T-helper 17 cell (primary cell): ENCODE results near the gene TJP1. TPM values are rescaled to one million over a fixed set of nuclear protein-coding genes. Genes with fewer than 3 reads are reported as not detected.
"Not testable (repeated sequence)": the region's sequence is repeated elsewhere in the genome, so short reads cannot be mapped to it uniquely, and the experiment has no call there.

Experiments used
- ATAC-seq: fragments of 150-1000 bp; cut with Tn5 transposase; 2 replicates; pipeline ENCODE4 v1.10.0; 2021; ENCODE audit warnings: mild to moderate bottlenecking, moderate library complexity
- DNase-seq, 3 donors: peaks; one replicate each; pipeline versions ENCODE4 v3.0.0 to v3.0.0-alpha.2; 2020 to 2021
- H3K9me3 ChIP-seq: one replicate; pipeline ENCODE4 v1.7.0; 2013; ENCODE audit warnings: low read length, mild to moderate bottlenecking; ENCODE audit not compliant: control insufficient read depth, poor library complexity, severe bottlenecking
- H3K27ac Mint-ChIP-seq: one replicate; pipeline ENCODE4 v1.8.0; 2022; ENCODE audit warnings: mild to moderate bottlenecking, moderate library complexity, mixed read lengths
- H3K27me3 Mint-ChIP-seq: one replicate; pipeline ENCODE4 v1.8.0; 2022; ENCODE audit warnings: mixed read lengths
- H3K36me3 Mint-ChIP-seq: one replicate; pipeline ENCODE4 v1.8.0; 2022; ENCODE audit warnings: low read depth, mixed read lengths
- H3K4me1 Mint-ChIP-seq: one replicate; pipeline ENCODE4 v1.8.0; 2022; ENCODE audit warnings: mild to moderate bottlenecking, mixed read lengths
- H3K4me3 Mint-ChIP-seq: one replicate; pipeline ENCODE4 v1.8.0; 2022; ENCODE audit warnings: mild to moderate bottlenecking, moderate library complexity, mixed read lengths
- total RNA-seq, 4 donors: library from RNA in 2 of 4; stranded (reverse) in 2 of 4; gene quantifications; one replicate each; pipeline ENCODE4 v1.2.3 and lab custom pipeline; 2022 to 2026

Gene TJP1
- total RNA-seq, 2 donors from 2014 or later = 0.16 TPM; not detected in 1

- peaks cover 24% of the 10 kb centered on the region for H3K27me3 Mint-ChIP-seq
- ATAC-seq (no peak), DNase-seq (no peak)
- H3K9me3 ChIP-seq = no peaks in the 10 kb centered on the region
- no peak overlapping the region for H3K27ac Mint-ChIP-seq
- peaks cover 2% of the 10 kb centered on the region for H3K4me1 Mint-ChIP-seq
- peaks cover 2% of the 10 kb centered on the region for H3K36me3 Mint-ChIP-seq
- no peak overlapping the region for H3K4me3 Mint-ChIP-seq
These were observed 149.8 kb downstream of the TJP1 start for GRCh38 chr15:29672446-29672845.

DNA sequence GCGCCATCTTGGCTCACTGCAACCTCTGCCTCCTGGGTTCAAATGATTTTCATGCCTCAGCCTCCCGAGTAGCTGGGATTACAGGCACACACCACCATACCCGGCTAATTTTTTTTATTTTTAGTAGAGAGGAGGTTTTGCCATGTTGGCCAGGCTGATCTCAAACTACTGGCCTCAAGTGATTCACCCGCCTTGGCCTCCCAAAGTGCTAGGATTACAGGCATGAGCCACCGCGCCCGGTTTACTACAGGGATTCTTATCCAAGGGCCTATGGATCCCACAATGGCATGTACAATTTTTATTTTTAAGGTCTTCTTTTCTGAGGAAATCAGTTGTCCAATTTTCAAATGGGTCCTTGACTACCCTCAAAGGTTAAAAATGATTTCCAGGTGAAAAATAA lies 150.2 kb downstream of the TJP1 start:
- peaks cover 20% of the 10 kb centered on the region for H3K27me3 Mint-ChIP-seq
- H3K4me1 Mint-ChIP-seq, ATAC-seq, H3K27ac Mint-ChIP-seq, DNase-seq, H3K9me3 ChIP-seq, H3K4me3 Mint-ChIP-seq, H3K36me3 Mint-ChIP-seq: not testable (repeated sequence)

- ATAC-seq (no peak), DNase-seq (no peak)
- H3K4me3 Mint-ChIP-seq = no peak overlapping the region
- H3K36me3 Mint-ChIP-seq = peaks cover 2% of the 10 kb centered on the region
- peaks cover 3% of the 10 kb centered on the region for H3K4me1 Mint-ChIP-seq
- H3K9me3 ChIP-seq = no peaks in the 10 kb centered on the region
- no peak overlapping the region for H3K27ac Mint-ChIP-seq
- peaks cover 20% of the 10 kb centered on the region for H3K27me3 Mint-ChIP-seq
These were observed 151.0 kb downstream of the TJP1 start for GRCh38 chr15:29670998-29671981.

- ATAC-seq (no peak), DNase-seq (no peak)
- H3K4me3 Mint-ChIP-seq = no peak overlapping the region
- no peaks in the 10 kb centered on the region for H3K36me3 Mint-ChIP-seq
- H3K4me1 Mint-ChIP-seq = peaks cover 3% of the 10 kb centered on the region
- peaks cover 17% of the 10 kb centered on the region for H3K27me3 Mint-ChIP-seq
- no peak overlapping the region for H3K27ac Mint-ChIP-seq
- no peaks in the 10 kb centered on the region for H3K9me3 ChIP-seq
These were observed 152.0 kb downstream of the TJP1 start for GRCh38 chr15:29670266-29670665.

DNA sequence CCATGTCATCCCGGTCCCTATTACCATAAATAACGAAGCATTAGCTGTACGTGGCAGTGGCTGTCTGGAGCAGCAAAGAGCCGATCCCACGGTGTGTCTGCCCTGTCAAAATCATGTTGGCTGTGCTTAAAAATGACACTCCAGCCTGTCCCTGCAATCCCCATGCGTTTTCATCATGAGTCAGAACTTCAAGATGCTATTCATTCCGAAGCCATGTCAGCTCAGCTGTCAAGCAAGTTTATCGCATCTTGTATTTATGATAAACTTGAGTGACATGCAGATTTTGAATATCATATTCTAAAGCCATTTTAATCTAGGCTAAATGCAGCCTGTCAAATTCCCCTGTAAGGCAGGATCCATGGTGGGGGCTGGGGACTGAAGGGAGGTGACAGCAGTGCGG lies 152.4 kb downstream of the TJP1 start:
- Mint-ChIP-seq H3K4me3 (no peak overlapping the region), H3K27me3 (peaks cover 16% of the 10 kb centered on the region), H3K27ac (no peak overlapping the region), H3K36me3 (no peaks in the 10 kb centered on the region), H3K4me1 (peaks cover 3% of the 10 kb centered on the region)
- DNase-seq (no peak), ATAC-seq (no peak)
- no peaks in the 10 kb centered on the region for H3K9me3 ChIP-seq

DNA sequence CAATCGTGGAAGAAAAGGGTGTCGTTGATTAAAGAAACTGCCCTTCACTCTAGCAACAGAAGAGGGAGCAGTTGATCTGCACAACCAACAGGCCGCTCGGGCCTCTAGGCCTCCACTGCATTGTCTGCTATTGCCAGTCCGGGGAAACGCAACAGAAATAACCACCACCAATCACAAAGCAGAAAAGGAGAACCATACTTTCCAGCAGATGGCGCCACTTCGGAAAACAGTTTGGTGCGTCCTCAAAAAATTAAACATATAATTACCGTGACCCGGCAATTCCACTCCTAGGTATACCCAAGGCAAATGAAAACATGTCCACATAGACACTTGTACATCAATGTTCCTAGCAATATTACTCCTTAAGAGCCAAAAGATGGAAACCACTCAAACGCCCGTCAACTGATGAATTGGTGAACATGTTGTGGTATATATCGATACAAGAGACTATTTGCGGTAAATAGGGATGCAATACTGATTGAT lies 154.1 kb downstream of the TJP1 start:
- no peak for DNase-seq

DNA sequence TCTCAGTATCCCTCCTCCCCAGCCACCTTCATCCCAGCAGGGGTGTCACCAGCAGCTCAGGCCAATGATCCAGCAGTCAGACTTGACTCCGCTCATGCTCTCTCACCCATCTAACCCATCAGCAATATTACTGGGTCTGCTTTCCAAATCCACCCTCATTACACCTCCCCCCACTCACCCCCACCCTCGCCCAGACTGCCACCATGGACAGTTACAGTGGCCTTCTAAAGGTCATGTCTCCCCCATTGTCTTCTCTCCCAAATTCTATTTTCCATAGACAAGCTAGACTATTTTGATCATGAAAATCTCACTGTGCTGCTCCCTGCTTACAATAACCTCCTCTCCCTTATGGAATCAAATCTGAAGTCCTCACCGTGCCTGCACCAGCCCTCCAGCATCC lies 156.0 kb downstream of the TJP1 start:
- no peak overlapping the region for H3K4me3 Mint-ChIP-seq
- H3K36me3 Mint-ChIP-seq = no peaks in the 10 kb centered on the region
- H3K27me3 Mint-ChIP-seq = peaks cover 7% of the 10 kb centered on the region
- DNase-seq (no peak), ATAC-seq (no peak)
- H3K4me1 Mint-ChIP-seq = peaks cover 2% of the 10 kb centered on the region
- no peak overlapping the region for H3K27ac Mint-ChIP-seq
- no peaks in the 10 kb centered on the region for H3K9me3 ChIP-seq

More for the DNA sequence above, 154.1 kb downstream of the TJP1 start:
- Mint-ChIP-seq H3K4me3 (no peak overlapping the region), H3K27ac (no peak overlapping the region), H3K36me3 (no peaks in the 10 kb centered on the region), H3K4me1 (peaks cover 2% of the 10 kb centered on the region), H3K27me3 (peaks cover 10% of the 10 kb centered on the region)
- ATAC-seq = no peak
- H3K9me3 ChIP-seq = no peaks in the 10 kb centered on the region

DNA sequence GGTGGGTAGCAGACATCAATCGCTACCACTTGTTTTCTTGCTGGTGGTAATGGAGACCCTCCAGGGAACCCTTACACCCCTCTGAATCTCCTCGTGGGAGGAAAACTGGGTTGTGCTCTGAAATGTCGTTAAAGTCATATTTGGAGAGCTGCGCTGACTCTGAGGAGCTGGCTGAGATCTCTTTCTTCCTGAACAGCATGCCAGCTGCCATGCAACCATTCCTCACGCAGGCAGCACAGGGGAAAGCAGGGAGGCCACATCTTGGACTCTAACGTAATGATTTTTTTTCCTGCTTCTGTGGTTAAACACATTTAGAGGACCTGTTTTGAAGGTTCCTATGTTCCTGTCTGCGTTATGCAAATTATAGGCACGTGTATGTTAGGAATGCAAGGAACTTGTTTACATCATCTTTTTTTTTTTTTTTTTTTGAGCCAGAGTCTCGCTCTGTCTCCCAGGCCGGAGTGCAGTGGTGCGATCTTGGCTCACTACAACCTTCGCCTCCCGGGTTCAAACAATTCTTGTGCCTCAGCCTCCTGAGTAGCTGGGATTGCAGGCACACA lies 156.7 kb downstream of the TJP1 start:
- no peak for ATAC-seq

DNA sequence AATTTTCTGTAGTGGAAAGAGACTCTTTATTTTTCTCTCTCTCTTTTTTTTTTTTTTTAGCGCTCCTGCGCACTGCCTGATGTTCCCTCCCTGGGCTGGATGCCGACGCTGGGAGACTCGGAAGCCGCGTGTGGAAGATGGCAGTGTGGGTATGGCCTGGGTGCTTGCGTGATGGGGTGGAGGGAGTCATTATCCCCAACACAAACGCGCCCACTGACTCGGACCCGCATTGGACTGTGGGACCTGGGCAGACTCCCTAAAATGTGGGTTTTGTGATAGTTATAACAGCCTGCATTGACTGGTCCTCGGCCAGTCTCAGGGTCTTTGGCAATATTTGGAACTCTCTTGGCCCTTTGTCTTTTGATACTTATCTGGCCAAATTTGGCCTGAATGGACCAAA lies 157.9 kb downstream of the TJP1 start:
- peaks cover 2% of the 10 kb centered on the region for H3K4me1 Mint-ChIP-seq
- no peaks in the 10 kb centered on the region for H3K36me3 Mint-ChIP-seq
- H3K27me3 Mint-ChIP-seq = peaks cover 7% of the 10 kb centered on the region
- H3K9me3 ChIP-seq = no peaks in the 10 kb centered on the region
- no peak overlapping the region for H3K4me3 Mint-ChIP-seq
- H3K27ac Mint-ChIP-seq = no peak overlapping the region
- DNase-seq (no peak), ATAC-seq (no peak)

More for the DNA sequence above, 156.7 kb downstream of the TJP1 start:
- no peak overlapping the region for H3K4me3 Mint-ChIP-seq
- peaks cover 2% of the 10 kb centered on the region for H3K4me1 Mint-ChIP-seq
- peaks cover 7% of the 10 kb centered on the region for H3K27me3 Mint-ChIP-seq
- H3K27ac Mint-ChIP-seq = no peak overlapping the region
- H3K36me3 Mint-ChIP-seq = no peaks in the 10 kb centered on the region
- no peak for DNase-seq
- no peaks in the 10 kb centered on the region for H3K9me3 ChIP-seq

GRCh38 chr15:29657476-29657817 lies 164.8 kb downstream of the TJP1 start:
- not testable (repeated sequence) for H3K27me3 Mint-ChIP-seq, H3K9me3 ChIP-seq, DNase-seq, H3K4me1 Mint-ChIP-seq, H3K27ac Mint-ChIP-seq, H3K36me3 Mint-ChIP-seq, ATAC-seq, H3K4me3 Mint-ChIP-seq

DNA sequence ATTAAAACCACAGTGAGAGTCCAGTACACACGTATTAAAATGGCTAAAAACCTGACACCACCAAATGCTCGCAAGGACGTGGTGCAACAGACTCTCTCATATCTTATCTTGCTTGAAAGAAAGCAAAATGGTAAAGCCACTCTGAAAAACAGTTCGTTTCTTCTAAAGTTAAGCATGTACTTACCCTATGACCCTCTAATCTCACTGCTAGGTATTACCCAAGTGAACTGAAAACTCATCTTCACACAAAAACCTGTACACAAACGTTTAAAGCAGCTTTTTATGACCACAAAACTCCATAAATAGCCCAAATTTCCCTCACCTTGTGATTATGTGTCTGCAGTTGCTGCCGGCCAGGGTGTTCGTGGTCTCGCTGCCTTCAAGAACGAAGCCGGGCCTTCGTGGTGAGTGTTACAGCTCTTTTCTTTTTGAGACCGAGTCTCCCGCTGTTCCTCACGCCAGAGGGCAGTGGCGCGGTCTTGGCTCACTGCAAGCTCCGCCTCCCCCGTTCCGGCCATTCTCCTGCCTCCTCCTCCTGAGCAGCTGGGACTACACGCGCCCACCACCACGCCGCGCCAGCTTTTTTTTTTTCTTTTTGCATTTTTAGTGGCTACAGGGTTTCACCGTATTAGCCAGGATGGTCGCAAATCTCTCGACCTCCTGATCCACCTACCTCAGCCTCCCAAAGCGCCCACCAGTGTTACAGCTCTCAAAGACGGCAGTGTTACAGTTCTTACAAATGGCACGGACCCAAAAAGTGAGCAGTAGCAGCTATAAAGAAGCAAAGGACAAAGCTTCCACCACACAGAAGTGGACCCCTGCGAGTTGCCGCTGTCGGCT lies 165.4 kb downstream of the TJP1 start:
- H3K9me3 ChIP-seq = no peaks in the 10 kb centered on the region
- H3K4me1 Mint-ChIP-seq = no peaks in the 10 kb centered on the region
- no peak overlapping the region for H3K4me3 Mint-ChIP-seq
- DNase-seq = no peak
- no peaks in the 10 kb centered on the region for H3K27me3 Mint-ChIP-seq
- H3K36me3 Mint-ChIP-seq = no peaks in the 10 kb centered on the region
- ATAC-seq = no peak
- H3K27ac Mint-ChIP-seq = no peak overlapping the region

DNA sequence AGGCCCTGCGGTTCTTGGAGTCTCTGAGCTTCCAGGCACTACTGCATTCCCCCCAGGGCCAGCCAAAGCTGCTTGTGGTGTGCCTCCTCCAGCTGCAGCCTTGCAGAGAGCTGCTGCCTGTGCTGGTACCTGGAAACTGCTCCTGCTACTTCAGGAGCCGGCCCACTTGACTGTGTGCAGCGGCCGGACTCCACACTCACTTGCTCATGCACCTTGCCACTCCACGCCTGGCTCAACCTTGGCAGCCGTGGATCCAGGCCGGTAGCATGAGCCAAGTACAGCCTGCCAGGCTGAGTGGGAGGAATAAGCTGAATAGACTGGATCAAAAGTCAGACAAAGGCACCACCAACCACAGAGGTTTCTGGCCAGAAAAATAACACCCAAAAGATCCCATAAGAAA lies 169.7 kb downstream of the TJP1 start:
- no peak for ATAC-seq
- Mint-ChIP-seq H3K27me3 (no peaks in the 10 kb centered on the region), H3K4me1 (no peaks in the 10 kb centered on the region), H3K4me3 (no peak overlapping the region), H3K36me3 (no peaks in the 10 kb centered on the region), H3K27ac (no peak overlapping the region)
- DNase-seq = no peak
- no peaks in the 10 kb centered on the region for H3K9me3 ChIP-seq
